CD14-positive monocyte (primary cell): Measurements from ENCODE around the gene CSPG4. TPM values are rescaled to one million over a fixed set of nuclear protein-coding genes. Genes with fewer than 3 reads are reported as not detected.
A peak's percentile ranks its signal among the peaks of the same experiment; 100 is the strongest.
"Not testable (repeated sequence)": the region's sequence is repeated elsewhere in the genome, so short reads cannot be mapped to it uniquely, and the experiment has no call there.

Experiments used
- DNase-seq, 3 donors: peaks; one replicate each; pipeline ENCODE4 v3.0.0-alpha.2; 2011 to 2022
- H2AFZ ChIP-seq: 2 replicates; pipeline ENCODE4 v1.6.0; 2012; ENCODE audit warnings: mild to moderate bottlenecking, low read depth, low read length, inconsistent platforms; ENCODE audit not compliant: insufficient read depth, poor library complexity, severe bottlenecking
- H3K27ac ChIP-seq, 2 donors: 1 replicate in 1 of 2; 2 replicates in 1 of 2; pipeline ENCODE4 v1.5.1; 2012 to 2013; ENCODE audit warnings: low read length in 2 of 2, control low read depth in 1 of 2, inconsistent platforms in 1 of 2, low read depth in 1 of 2, mild to moderate bottlenecking in 1 of 2
- H3K27me3 ChIP-seq, 2 donors: one replicate each; pipeline versions ENCODE4 v1.6.0 to v1.6.1; 2011 to 2013; ENCODE audit warnings: low read length in 2 of 2; ENCODE audit not compliant: control insufficient read depth in 2 of 2, insufficient read depth in 2 of 2
- H3K36me3 ChIP-seq, 2 donors: replicated peaks in 1 of 2; 1 replicate in 1 of 2; 2 replicates in 1 of 2; pipeline versions ENCODE4 v1.5.1 to v1.6.1; 2012 to 2013; ENCODE audit warnings: low read length in 2 of 2, control low read depth in 1 of 2, inconsistent platforms in 1 of 2, mild to moderate bottlenecking in 1 of 2; ENCODE audit not compliant: insufficient read depth in 2 of 2, control insufficient read depth in 1 of 2
- H3K4me1 ChIP-seq, 2 donors: 1 replicate in 1 of 2; 2 replicates in 1 of 2; pipeline versions ENCODE4 v1.5.1 to v1.6.1; 2012 to 2013; ENCODE audit warnings: low read length in 2 of 2, control low read depth in 1 of 2, inconsistent platforms in 1 of 2, mild to moderate bottlenecking in 1 of 2, moderate library complexity in 1 of 2; ENCODE audit not compliant: insufficient read depth in 2 of 2, control insufficient read depth in 1 of 2
- H3K4me2 ChIP-seq: replicated peaks from 2 replicates; pipeline ENCODE3; 2012; ENCODE audit warnings: low read length, moderate library complexity, mild to moderate bottlenecking; ENCODE audit not compliant: poor library complexity, severe bottlenecking; ENCODE audit errors: extremely low read depth
- H3K4me3 ChIP-seq, 3 experiments: fragments of 200-600 bp in 1 of 3; sonication (generic) in 1 of 3; replicated peaks in 1 of 3; 1 replicate in 2 of 3; 2 replicates in 1 of 3; pipeline ENCODE4 v1.5.1; 2011 to 2013; ENCODE audit warnings: low read length in 3 of 3, mild to moderate bottlenecking in 3 of 3, control low read depth in 2 of 3, low read depth in 2 of 3, inconsistent platforms in 1 of 3, moderate library complexity in 1 of 3
- H3K79me2 ChIP-seq: 2 replicates; pipeline ENCODE4 v1.6.0; 2012; ENCODE audit warnings: mild to moderate bottlenecking, control low read depth, inconsistent platforms, low read length, moderate library complexity; ENCODE audit not compliant: insufficient read depth
- H3K9ac ChIP-seq: 2 replicates; pipeline ENCODE4 v1.6.0; 2017; ENCODE audit warnings: low read length, mild to moderate bottlenecking; ENCODE audit not compliant: insufficient read depth, poor library complexity, severe bottlenecking
- H3K9me3 ChIP-seq, 2 donors: replicated peaks in 1 of 2; 1 replicate in 1 of 2; 2 replicates in 1 of 2; pipeline versions ENCODE4 v1.5.1 to v1.6.1; 2012 to 2013; ENCODE audit warnings: low read length in 2 of 2, control low read depth in 1 of 2; ENCODE audit not compliant: control insufficient read depth in 1 of 2, insufficient read depth in 1 of 2
- H4K20me1 ChIP-seq: 2 replicates; pipeline ENCODE4 v1.6.0; 2012; ENCODE audit warnings: mild to moderate bottlenecking, low read length, control low read depth, moderate library complexity; ENCODE audit not compliant: insufficient read depth
- H3K27ac Mint-ChIP-seq, 7 donors: one replicate each; pipeline ENCODE4 v1.8.0; 2020; ENCODE audit warnings: mild to moderate bottlenecking in 7 of 7, mixed read lengths in 7 of 7, moderate library complexity in 6 of 7, inconsistent platforms in 2 of 7
- H3K27me3 Mint-ChIP-seq, 3 donors: one replicate each; pipeline ENCODE4 v1.8.0; 2021 to 2022; ENCODE audit warnings: low read depth in 3 of 3, mild to moderate bottlenecking in 3 of 3, mixed read lengths in 3 of 3, moderate library complexity in 3 of 3, inconsistent platforms in 1 of 3
- H3K36me3 Mint-ChIP-seq, 2 donors: one replicate each; pipeline ENCODE4 v1.8.0; 2020; ENCODE audit warnings: mixed read lengths in 2 of 2, inconsistent platforms in 1 of 2, mild to moderate bottlenecking in 1 of 2
- H3K4me1 Mint-ChIP-seq: one replicate; pipeline ENCODE4 v1.8.0; 2020; ENCODE audit warnings: mild to moderate bottlenecking, mixed read lengths
- H3K4me3 Mint-ChIP-seq, 2 donors: one replicate each; pipeline ENCODE4 v1.8.0; 2020; ENCODE audit warnings: mild to moderate bottlenecking in 2 of 2, mixed read lengths in 2 of 2, moderate library complexity in 1 of 2
- H3K9me3 Mint-ChIP-seq, 7 donors: one replicate each; pipeline ENCODE4 v1.8.0; 2020 to 2022; ENCODE audit warnings: mixed read lengths in 7 of 7, mild to moderate bottlenecking in 6 of 7, moderate library complexity in 6 of 7, inconsistent platforms in 2 of 7
- WGBS: methylation state at CpG from one replicate; pipeline ENCODE4 v1.1.5; 2013; ENCODE audit warnings: missing lambda C conversion rate; ENCODE audit not compliant: insufficient coverage; 5-methylcytosine and 5-hydroxymethylcytosine counted together
- intact Hi-C, 2 donors: fragments of 100-400 bp; cut with micrococcal nuclease; formaldehyde crosslinking; loops; one replicate each; pipeline versions ENCODE4 v1.15.0 to v1.15.1; 2023
- polyA plus RNA-seq, 3 donors: library from polyadenylated mRNA; depleted of rRNA in 1 of 3; unstranded in 2 of 3; stranded (reverse) in 1 of 3; fragments of 300-500 nt in 2 of 3; fragments of >200 nt in 1 of 3; fragmentation: Illumina TruSeq in 2 of 3; gene quantifications; 1 replicate in 2 of 3; 2 replicates in 1 of 3; pipeline ENCODE4 v1.2.3, GENCODE V29; 2012 to 2021

Gene CSPG4
- polyA plus RNA-seq, 3 donors = not detected

DNA sequence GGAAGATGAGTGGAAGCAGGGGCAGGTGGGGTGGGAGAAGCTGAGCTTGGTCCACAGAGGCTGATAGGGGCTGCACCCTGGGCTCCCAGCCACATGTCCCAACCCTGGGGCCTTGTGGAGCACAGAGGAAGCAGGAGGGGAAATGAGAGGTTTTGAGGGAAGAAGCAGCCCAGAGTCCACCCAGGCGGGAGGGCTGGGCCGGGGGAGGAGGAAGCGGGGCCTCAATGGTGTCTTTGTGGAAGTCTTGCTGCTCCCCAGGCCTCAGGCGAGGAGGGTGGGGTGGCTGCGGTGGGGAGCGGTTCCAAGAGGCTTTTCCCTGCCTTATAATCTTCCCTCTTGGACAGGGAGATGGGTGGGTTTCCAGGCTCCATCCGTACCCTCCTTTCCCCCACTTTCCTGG lies 13.1 kb downstream of the CSPG4 start:
- H3K9me3 ChIP-seq, H3K79me2 ChIP-seq, H3K9me3 Mint-ChIP-seq, H3K36me3 ChIP-seq, intact Hi-C loops, H3K36me3 Mint-ChIP-seq, H4K20me1 ChIP-seq: not testable (repeated sequence)
- Histone ChIP-seq H3K4me3 (peak overlapping the region in 1 of 3 experiments; percentile 55), H2AFZ (peak overlapping the region; percentile 23), H3K4me2 (peak overlapping the region; percentile 51), H3K9ac (peak overlapping the region; percentile 44), H3K4me1 (peaks cover 35 to 43% of the 10 kb centered on the region in 2 donors), H3K27me3 (peaks cover 4 to 20% of the 10 kb centered on the region in 2 donors), H3K27ac (peak overlapping the region in 1 of 2 donors; percentile 74)
- Mint-ChIP-seq H3K27ac (peak overlapping the region in 6 of 7 donors; percentile 74 to 87 (median 85)), H3K4me1 (peaks cover 38% of the 10 kb centered on the region), H3K4me3 (peak overlapping the region; percentile 56 to 59), H3K27me3 (peaks cover 22 to 27% (median 26%) of the 10 kb centered on the region in 3 donors)
- WGBS = no CpG with 5 or more reads among the region's 7 CpGs
- peak; percentile 49 to 64 (median 60) for DNase-seq

DNA sequence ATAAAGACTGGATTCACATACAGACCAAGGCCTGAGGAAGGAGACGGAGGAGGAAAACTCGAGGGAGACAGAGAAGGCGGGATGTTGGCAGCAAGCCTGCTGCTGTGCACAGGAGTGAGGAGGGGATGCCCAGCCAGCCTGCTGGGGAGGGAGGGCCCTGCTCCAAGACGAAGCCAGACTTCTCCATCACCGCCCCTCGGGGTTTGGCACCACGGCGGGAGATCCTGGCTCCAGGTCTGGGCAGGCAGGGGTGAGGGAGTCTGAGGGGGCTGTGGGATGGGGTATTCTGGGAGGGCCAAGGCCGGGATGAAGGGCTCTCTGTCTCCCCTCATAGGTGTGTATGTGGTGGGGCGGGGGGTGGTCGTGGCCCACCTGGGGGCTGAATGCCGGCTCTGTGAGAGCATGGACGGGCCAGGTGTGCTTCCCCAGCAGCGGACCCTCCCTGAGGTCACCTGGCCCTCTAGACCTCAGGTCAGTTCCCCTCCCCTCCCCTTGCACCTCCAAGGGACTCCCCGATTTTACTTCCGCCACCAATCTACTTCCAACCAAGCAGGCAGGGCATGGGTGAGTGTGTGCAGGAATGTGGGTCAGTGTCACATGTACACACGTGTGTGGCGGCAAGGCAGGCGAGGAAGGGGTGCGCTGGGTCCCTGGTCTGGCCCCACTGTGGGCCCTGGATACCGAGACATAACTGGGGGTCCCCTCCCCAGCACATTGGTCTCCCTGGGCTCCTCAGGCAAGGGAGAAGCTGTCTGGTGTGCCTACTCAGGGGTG lies 14.5 kb downstream of the CSPG4 start:
- H3K27ac Mint-ChIP-seq, H2AFZ ChIP-seq, DNase-seq, H3K9me3 Mint-ChIP-seq, H3K9me3 ChIP-seq, H3K79me2 ChIP-seq, intact Hi-C loops, H3K4me3 ChIP-seq, H3K4me2 ChIP-seq, H4K20me1 ChIP-seq, H3K27ac ChIP-seq, H3K36me3 ChIP-seq, H3K36me3 Mint-ChIP-seq, H3K9ac ChIP-seq: not testable (repeated sequence)
- H3K4me1 Mint-ChIP-seq = peaks cover 51% of the 10 kb centered on the region
- Histone ChIP-seq H3K27me3 (peaks cover 4 to 34% of the 10 kb centered on the region in 2 donors), H3K4me1 (peaks cover 48 to 52% of the 10 kb centered on the region in 2 donors)
- peaks cover 36 to 41% (median 39%) of the 10 kb centered on the region in 3 donors for H3K27me3 Mint-ChIP-seq
- H3K4me3 Mint-ChIP-seq = peak overlapping the region in 1 of 2 donors; percentile 13
- WGBS = 95% methylated on average over 7 of the region's 21 CpGs
